Amygdala (tissue), 56 donors: ENCODE data around the gene UMODL1.
A peak's percentile ranks its signal among the peaks of the same experiment; 100 is the strongest.

ENCODE experiments used
- DNase-seq, 56 donors: peaks; one replicate each; lab custom pipeline; 2025; lab: John Stamatoyannopoulos, UW

The UMODL1 gene, protein sequence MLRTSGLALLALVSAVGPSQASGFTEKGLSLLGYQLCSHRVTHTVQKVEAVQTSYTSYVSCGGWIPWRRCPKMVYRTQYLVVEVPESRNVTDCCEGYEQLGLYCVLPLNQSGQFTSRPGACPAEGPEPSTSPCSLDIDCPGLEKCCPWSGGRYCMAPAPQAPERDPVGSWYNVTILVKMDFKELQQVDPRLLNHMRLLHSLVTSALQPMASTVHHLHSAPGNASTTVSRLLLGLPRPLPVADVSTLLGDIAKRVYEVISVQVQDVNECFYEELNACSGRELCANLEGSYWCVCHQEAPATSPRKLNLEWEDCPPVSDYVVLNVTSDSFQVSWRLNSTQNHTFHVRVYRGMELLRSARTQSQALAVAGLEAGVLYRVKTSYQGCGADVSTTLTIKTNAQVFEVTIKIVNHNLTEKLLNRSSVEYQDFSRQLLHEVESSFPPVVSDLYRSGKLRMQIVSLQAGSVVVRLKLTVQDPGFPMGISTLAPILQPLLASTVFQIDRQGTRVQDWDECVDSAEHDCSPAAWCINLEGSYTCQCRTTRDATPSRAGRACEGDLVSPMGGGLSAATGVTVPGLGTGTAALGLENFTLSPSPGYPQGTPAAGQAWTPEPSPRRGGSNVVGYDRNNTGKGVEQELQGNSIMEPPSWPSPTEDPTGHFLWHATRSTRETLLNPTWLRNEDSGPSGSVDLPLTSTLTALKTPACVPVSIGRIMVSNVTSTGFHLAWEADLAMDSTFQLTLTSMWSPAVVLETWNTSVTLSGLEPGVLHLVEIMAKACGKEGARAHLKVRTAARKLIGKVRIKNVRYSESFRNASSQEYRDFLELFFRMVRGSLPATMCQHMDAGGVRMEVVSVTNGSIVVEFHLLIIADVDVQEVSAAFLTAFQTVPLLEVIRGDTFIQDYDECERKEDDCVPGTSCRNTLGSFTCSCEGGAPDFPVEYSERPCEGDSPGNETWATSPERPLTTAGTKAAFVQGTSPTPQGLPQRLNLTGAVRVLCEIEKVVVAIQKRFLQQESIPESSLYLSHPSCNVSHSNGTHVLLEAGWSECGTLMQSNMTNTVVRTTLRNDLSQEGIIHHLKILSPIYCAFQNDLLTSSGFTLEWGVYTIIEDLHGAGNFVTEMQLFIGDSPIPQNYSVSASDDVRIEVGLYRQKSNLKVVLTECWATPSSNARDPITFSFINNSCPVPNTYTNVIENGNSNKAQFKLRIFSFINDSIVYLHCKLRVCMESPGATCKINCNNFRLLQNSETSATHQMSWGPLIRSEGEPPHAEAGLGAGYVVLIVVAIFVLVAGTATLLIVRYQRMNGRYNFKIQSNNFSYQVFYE

DNA sequence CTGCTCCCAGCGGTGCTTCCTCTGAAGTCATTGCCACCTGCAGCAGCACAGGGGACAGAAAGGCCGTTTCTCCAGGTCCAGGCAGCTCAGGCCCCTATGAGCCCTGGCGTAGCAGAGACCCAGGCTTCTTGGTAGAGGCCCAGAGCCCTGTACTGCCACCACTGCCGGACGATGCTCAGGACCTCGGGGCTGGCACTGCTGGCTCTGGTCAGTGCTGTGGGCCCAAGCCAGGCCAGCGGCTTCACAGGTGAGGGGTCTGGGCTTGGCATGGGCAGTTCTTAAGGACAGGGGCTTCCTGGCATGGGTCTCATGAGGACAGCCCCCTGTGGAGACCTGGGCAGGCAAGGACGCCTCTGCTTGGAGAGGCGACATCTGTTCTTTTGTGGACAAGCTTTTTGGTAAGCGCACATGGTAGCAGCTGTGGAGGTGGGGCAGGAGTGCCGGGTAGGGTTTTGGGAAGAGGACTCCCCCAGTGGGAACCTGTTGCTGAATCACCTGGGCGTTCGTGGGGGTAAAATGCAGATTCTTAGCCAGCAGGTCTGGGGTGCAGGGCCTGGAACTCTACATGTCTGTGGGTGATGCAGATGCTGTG, at the start of gene UMODL1:
TSS of gene UMODL1 (plus strand) at position 172 of the 592 bp plus-strand sequence. CDS start at position 172, 0 bp downstream.
- DNase-seq, result no peak

DNA sequence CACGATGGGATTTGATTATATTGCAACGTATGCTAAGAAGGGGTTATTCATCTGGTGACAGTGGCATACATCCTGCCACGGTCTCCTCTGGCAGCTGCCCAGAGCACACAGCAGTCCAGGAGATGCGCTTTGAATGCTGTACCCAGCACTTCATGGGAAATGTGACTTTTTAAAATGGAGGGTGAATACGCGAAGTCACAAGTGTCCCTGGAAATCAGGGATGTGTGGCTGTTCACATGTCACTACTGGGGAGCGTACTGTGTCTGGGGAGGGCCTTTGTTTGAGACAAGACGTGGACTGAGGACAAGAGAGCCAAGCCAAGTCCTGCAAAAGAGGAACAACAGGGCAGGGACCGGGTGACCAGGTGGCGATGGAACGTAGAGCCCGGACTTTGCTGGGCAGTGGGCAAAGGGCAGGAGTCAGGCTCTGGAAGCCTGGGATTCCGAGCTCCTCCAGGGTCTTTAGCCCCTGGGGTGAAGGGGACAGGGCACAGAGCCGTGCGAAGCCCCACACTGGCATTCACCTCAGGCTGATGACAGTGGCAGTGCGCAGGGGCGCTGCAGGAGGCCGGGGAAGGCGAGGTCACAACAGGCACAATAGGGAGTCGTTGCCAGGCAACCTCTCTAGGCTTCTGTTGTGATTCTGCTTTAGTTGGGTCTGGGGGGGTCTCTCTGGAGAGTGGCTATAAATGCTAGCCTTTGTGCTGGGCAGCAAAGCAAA, 49.6 kb upstream of the UMODL1 start:
- DNase-seq, result peak in 6 of 56 donors; percentile 15 to 35 (median 20)

DNA sequence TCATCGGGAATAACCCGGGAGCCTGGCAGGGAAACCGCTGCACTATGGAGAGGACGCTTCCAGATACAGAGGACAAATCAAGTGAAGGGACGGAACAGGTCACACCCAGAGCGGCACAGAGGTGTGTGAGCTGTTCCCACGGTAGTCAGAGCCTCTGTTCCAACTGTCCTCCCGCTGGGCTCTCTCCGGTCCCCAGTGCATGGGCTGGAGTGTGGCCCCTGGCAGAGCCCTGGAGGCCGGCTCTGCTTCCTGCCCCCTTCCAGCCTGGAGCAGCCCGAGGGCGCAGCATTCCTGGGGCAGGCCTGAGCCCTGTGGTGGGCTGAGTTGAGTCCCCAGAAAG, 49.1 kb upstream of the UMODL1 start:
- no peak for DNase-seq

DNA sequence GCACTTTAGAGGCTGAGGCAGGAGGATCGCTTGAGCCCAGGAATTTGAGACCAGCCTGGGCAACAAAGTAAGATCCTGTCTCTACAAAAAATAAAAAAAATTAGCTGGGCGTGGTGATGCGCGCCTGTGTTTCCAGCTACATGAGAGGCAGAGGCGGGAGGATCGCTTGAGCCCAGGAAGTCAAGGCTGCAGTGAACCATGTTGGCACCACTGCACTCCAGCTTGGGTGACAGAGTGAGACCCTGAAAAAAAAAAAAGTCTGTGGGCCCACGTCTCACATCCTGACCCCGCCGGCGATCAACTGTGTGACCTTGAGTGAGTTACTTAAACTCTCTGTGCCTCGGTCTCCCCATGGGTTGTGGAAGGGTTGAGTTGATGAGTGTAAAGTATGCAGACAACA, 48.2 kb upstream of the UMODL1 start:
- no peak for DNase-seq

DNA sequence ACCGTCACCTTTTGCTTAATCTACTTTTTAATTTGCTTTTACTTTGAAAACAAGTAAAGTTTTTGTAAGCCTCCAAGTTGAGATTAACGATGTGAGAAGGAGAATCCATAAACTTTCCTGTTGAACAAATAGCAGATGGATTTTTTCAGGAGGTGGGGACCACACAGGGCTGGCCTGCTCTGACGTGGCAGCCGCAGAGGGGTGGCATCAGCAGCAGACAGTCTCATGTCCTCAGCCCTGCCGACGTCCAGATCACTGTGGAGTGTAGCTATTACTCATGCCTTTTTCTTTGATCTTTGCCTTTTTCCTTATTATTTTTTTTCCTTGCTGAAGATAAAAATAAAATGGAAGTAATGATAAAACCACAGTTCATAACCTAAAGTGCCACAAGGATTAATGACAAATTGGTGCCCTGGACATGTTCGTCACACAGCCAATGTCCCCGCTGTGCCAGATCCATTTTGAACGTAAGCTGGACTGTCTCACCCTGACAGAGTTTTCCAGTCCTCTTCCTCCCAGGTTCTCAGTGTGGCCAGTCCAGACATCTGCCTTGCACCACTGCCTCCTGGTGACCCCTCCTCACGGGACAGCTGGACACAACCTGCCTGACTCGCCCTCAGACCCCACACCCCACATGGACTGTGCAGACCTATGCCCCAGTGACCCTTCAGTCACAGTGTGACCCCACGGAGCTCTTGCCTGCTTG, 45.6 kb upstream of the UMODL1 start:
- no peak for DNase-seq

DNA sequence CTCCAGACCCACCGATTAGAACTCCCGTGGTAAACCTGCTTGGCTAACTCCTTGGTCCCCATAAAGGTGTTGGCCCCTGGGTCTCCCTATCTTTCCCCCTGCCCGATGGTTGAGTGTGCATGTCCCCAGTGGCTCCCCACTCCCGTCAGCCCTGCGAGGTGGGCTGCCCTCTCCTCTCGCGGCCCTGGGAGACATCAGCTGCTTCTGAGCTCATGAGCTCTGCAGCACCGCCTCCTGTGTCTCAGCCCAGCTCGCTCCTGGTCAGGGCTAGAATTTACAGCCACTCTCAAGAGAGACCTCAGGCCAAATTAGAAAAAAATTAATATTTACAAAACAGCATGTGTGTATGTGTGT, 45.1 kb upstream of the UMODL1 start:
- no peak for DNase-seq

DNA sequence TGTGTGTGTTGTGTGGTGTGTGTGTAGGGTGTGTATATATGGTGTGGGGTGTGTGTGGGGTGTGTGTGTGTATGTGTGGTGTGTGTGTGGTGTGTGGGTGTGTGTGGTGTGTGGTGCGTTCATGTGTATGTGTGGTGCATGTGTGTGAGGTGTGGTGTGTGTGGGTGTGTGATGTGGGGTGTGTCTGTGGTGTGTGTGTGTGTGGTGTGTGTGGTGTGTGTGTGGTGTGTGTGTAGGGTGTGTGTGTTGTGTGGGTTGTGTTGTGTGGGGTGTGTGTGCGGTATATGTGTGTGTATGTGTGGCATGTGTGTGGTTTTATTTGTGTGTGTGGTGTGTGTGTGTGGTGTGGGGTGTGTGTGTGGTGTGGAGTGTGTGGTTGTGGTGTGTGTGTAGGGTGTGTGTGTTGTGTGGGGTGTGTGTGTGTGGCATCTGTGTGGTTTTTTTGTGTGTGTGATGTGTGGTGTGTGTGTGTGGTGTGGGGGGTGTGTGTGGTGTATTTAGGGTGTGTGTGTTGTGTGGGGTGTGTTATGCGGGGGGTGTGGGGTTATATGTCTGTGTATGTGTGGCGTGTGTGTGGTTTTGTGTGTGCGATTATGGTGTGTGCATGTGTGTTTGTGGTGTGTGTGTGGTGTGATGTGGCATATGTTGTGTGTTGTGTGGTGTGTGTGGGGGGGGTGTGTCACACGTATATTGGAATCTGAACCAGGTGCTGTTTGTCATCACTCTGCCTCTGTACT, 43.9 kb upstream of the UMODL1 start:
- DNase-seq, result no peak

DNA sequence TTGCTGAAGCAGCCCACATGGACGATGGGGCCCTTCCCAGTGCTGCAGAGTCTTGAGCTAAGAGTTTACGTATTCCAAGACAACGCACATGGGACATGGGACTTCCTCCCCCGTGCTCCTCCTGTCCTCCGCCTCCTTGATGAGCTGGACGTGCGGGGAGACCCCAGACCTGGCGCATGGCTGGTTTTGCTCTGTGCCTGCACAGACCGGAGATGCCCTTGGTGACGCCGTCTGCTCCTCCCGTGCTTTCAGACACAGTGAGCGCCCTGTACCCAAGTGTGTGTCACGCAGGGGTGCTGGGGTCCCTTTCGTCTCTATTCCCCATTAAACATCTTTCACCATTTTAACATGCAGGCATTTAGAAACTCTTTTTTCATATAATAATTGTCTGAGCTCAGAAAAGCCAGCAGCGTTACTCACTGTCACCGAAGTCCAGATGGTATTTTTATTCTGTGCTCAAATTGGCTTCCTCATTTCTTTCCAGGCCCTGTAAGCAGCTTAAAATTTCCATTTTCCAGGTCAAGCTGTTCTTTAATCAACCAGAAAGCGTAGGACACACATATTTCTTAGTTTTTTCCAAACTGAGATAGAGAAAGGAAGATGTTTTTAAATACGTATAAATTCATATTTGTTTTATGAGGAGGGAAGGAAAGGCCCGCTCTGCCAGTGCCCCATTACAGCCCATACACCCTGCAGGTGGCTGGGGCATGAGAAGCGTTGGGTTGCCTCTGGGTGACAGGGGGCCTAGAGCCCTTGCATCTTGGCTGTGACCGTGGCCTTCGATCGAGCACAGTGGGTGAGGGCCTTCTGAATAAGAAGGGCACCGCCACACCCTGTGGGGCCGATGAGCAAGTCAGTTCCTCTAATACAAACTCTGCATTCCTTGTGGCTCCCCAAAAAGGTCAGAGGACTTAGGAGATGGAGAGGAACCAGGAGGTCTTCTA, 43.0 kb upstream of the UMODL1 start:
- DNase-seq, result peak in 7 of 56 donors; percentile 23 to 59 (median 33)

DNA sequence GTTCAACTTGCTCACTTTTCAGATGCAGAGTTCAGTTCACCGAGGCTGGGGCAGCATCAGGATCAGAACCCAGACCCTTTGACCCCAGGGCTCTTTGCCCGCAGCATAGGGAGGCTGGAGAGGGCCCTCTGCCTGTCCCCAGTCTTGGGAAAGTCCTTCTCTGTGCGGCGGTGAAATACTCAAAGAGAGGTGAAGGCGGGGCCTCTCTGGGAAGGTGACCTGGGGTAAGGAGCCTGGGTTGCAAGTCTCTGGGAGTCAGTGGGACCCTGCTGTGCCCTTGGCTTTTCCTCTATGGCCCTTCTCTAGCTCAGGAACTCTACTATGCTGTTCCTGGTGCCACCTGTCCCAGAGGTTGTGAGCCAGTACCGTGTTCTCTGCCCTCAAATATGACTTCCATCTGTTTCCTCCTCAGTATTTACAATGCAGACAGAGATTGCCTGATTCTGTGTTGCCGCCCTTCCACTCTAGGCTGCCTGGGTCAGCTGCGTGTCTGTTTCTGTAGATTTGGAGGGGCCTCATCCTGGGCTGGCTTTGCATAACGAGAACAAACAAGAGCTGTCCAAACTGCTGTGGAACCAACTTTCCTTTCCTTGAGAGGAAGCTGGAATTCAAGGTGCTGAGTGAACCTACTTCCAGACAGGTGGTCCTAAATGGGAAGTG, 42.2 kb upstream of the UMODL1 start:
- no peak for DNase-seq

DNA sequence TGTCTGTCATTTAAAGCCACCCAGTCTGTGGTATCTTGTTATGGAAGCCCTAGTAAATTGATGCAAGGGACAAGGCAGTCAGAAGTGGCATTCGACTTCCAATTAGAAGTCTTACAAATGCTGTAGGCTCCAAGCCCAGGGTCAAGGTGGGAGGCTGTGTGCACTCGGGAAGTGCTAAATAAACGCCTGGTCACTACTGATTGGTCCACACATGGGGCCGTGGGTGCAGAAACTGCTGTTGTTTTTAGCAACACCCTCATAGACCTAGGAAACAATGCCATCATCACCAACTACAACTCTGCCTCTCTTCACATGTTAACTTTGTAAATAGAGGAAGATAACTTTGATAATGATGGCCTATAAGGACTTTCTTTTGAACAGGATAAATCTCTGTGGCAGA, 40.8 kb upstream of the UMODL1 start:
- no peak for DNase-seq

DNA sequence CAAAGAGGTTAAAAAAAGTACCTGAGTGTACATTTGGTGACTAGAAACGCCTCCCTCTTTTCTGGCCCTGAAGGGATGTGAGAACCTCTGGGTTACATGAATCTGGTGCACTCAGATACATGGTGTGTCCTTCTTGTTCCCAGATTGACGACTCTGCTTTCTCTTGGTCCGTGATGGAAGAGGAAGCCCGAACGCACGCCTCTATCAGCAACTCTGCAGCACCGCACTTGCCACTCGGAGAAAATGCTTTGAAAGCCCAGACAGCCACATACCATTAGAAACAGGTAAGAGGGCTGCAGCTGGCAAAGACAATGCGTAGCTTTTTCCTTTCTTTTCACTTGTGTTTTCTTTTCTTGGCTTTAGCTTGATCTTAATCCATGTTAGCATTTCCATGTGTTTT, 39.9 kb upstream of the UMODL1 start:
- no peak for DNase-seq

DNA sequence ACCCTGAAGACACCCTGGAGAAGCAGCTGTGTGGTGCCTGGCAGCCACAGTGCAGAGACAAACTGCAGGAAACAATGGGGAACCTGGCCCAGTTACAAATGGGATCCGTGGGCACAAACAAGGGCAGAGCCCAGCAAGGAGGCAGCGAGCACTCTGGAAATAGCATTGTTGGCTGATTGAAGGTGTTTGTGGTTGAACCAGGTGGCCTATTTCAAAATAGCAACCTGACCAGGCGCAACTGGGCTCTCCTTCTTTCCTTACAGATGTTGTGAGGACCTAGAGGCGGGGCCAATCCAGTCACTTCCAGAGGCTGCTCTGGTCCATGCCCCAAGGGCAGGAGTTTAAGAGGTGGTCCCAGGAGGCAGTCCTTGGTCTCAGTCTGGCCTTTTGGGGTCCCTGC, 39.3 kb upstream of the UMODL1 start:
- DNase-seq, result no peak

DNA sequence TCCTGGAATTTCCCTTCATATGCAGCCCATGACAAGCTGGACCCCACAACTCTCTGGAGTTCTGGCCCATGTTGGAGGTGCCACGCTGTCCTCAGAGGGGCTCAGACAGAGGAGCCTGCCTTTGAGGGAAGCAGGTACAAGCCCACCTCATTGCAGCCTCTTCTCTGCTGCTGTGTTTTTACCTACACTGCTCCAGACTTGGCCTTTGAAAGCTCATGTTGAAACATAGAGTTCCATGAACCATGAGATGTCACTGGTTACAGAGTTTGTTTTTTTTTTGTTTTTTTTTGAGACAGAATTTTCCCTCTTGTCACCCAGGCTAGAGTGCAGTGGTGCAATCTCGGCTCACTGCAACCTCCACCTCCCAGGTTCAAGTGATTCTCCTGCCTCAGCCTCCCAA, 38.9 kb upstream of the UMODL1 start:
- DNase-seq, result no peak

DNA sequence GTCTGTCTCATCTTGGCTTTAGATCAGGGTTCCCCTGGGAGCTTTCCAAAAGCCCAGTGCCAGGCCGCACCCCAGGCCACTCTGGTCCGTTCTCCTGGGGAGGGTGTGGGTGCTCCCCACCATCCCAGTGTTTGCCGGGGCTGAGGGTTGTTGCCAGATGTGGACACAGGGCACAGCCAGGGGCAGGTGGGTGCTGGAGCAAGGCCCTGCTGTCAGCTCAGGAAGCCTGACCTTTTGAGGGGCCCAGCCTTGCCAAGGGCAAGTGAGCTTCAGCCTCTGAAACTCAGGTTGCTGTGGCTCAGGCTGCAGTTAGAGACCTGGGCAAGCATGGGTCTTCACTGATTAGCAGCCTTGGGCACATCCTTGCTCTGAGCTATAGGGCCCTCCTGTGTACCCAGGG, 38.1 kb upstream of the UMODL1 start:
- DNase-seq, result no peak

DNA sequence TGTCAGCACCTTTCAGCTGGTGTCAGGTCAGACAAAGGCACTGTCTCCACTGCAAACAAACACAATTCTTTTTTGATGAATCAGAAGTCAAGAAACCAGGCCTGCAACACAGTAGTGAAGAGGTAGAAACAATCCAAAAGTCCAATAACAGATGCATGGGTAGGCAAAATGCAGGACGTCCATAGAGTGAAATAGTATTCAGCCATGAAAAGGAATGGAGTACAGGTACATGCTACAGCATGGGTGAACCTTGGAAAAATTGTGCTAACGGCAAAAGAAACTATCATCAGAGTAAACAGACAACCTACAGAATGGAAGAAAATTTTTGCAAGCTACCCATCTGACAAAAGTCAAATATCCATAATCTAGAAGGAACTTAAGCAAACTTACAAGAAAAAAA, 34.8 kb upstream of the UMODL1 start:
- no peak for DNase-seq

DNA sequence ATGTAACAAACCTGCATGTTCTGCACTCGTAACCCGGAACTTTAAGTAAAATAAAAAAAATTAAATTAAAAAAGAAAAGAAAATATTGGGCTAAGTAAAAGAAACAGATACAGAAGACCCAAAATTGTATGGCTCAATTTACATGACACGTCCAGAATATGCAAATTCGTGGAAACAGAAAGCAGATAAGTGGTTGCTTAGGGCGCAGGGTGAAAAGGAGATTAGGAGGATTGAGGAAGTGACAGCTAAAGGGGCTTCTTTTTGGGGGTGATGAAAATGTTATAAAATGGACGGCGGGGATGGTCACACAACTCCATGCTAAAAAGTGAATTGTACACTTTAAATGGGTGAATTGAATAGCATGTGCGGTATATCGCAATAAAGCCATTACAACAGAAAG, 33.6 kb upstream of the UMODL1 start:
- no peak for DNase-seq

DNA sequence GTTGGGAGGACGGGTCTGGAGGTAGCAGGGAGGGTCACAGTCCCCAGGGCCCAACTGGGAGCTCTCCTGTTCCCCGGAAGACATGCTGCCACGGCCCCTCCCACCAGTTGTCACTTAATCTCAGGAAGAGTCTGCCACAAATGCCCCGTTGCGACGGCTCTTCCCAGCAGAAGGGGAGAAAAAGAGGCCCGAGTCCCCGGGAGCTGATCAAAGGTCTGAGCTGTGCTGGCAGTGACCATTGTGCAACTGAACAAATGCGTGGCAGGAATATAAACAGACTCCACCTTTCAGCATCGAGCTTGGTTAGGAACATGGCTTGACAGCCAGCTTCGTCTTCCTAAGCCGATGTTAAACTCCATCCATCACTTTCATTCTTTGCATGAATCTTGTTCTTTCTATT, 33.2 kb upstream of the UMODL1 start:
- DNase-seq, result no peak
